Dendritic cell treated with granulocyte-macrophage colony-stimulating factor and Interleukin-4, amounts not matched to agents 40 ng/mL and 50 ng/mL, for 4 days (primary cell): ENCODE results near the gene HMCN2.
"Not testable (repeated sequence)": the region's sequence is repeated elsewhere in the genome, so short reads cannot be mapped to it uniquely, and the experiment has no call there.

ENCODE experiments used
- H3K27ac Mint-ChIP-seq: one replicate; pipeline ENCODE4 v1.8.0; 2022; ENCODE audit warnings: mild to moderate bottlenecking, mixed read lengths
- H3K27me3 Mint-ChIP-seq: one replicate; pipeline ENCODE4 v1.8.0; 2022; ENCODE audit warnings: mild to moderate bottlenecking, mixed read lengths
- H3K36me3 Mint-ChIP-seq: one replicate; pipeline ENCODE4 v1.8.0; 2022; ENCODE audit warnings: low read depth, mixed read lengths
- H3K4me1 Mint-ChIP-seq: one replicate; pipeline ENCODE4 v1.8.0; 2022; ENCODE audit warnings: low read depth, mixed read lengths
- H3K4me3 Mint-ChIP-seq: one replicate; pipeline ENCODE4 v1.8.0; 2022; ENCODE audit warnings: mild to moderate bottlenecking, moderate library complexity, mixed read lengths
- H3K9me3 Mint-ChIP-seq: one replicate; pipeline ENCODE4 v1.8.0; 2022; ENCODE audit warnings: mixed read lengths
- intact Hi-C: fragments of 100-400 bp; cut with micrococcal nuclease; formaldehyde crosslinking; loops from one replicate; pipeline ENCODE4 v1.15.0; 2022

Gene HMCN2

GRCh38 chr9:130266236-130267098 is 907 bp downstream of the HMCN2 start:
- Mint-ChIP-seq H3K4me1 (peaks cover 28% of the 10 kb centered on the region), H3K36me3 (no peaks in the 10 kb centered on the region), H3K27ac (no peak overlapping the region), H3K4me3 (no peak overlapping the region), H3K9me3 (no peaks in the 10 kb centered on the region), H3K27me3 (peaks cover 69% of the 10 kb centered on the region)
- intact Hi-C loops = no loop called here

- intact Hi-C loops = no loop called here
- H3K27me3 Mint-ChIP-seq = peaks cover 62% of the 10 kb centered on the region
- no peak overlapping the region for H3K4me3 Mint-ChIP-seq
- peaks cover 23% of the 10 kb centered on the region for H3K4me1 Mint-ChIP-seq
- H3K27ac Mint-ChIP-seq = peak overlapping the region; percentile 86
- H3K9me3 Mint-ChIP-seq = no peaks in the 10 kb centered on the region
- H3K36me3 Mint-ChIP-seq = no peaks in the 10 kb centered on the region
Measured at GRCh38 chr9:130267930-130268329, 2.4 kb downstream of the HMCN2 start.

GRCh38 chr9:130268521-130269211 is 3.1 kb downstream of the HMCN2 start:
- Mint-ChIP-seq H3K4me3 (peak overlapping the region; percentile 28), H3K27ac (peak overlapping the region; percentile 86), H3K36me3 (no peaks in the 10 kb centered on the region), H3K4me1 (peaks cover 23% of the 10 kb centered on the region), H3K9me3 (no peaks in the 10 kb centered on the region), H3K27me3 (peaks cover 60% of the 10 kb centered on the region)
- intact Hi-C loops = no loop called here

GRCh38 chr9:130271473-130271872 is 5.9 kb downstream of the HMCN2 start:
- H3K27ac Mint-ChIP-seq = no peak overlapping the region
- H3K4me1 Mint-ChIP-seq = peaks cover 23% of the 10 kb centered on the region
- H3K9me3 Mint-ChIP-seq = no peaks in the 10 kb centered on the region
- peaks cover 41% of the 10 kb centered on the region for H3K27me3 Mint-ChIP-seq
- no peaks in the 10 kb centered on the region for H3K36me3 Mint-ChIP-seq
- intact Hi-C loops = no loop called here
- H3K4me3 Mint-ChIP-seq = no peak overlapping the region

GRCh38 chr9:130275156-130275555 is 9.6 kb downstream of the HMCN2 start:
- Mint-ChIP-seq H3K4me3 (no peak overlapping the region), H3K27ac (no peak overlapping the region), H3K36me3 (no peaks in the 10 kb centered on the region), H3K27me3 (peaks cover 39% of the 10 kb centered on the region), H3K9me3 (no peaks in the 10 kb centered on the region), H3K4me1 (no peaks in the 10 kb centered on the region)
- intact Hi-C loops = no loop called here

GRCh38 chr9:130276121-130276520 is 10.6 kb downstream of the HMCN2 start:
- Mint-ChIP-seq H3K4me3 (no peak overlapping the region), H3K27me3 (peaks cover 35% of the 10 kb centered on the region), H3K36me3 (no peaks in the 10 kb centered on the region), H3K27ac (no peak overlapping the region), H3K9me3 (no peaks in the 10 kb centered on the region), H3K4me1 (no peaks in the 10 kb centered on the region)
- intact Hi-C loops = no loop called here

- no peak overlapping the region for H3K4me3 Mint-ChIP-seq
- no peaks in the 10 kb centered on the region for H3K9me3 Mint-ChIP-seq
- no peak overlapping the region for H3K27ac Mint-ChIP-seq
- H3K27me3 Mint-ChIP-seq = peaks cover 32% of the 10 kb centered on the region
- intact Hi-C loops = no loop called here
- no peaks in the 10 kb centered on the region for H3K36me3 Mint-ChIP-seq
- H3K4me1 Mint-ChIP-seq = no peaks in the 10 kb centered on the region
Measured at GRCh38 chr9:130276955-130277354, 11.4 kb downstream of the HMCN2 start.

- H3K4me3 Mint-ChIP-seq, H3K36me3 Mint-ChIP-seq, H3K27ac Mint-ChIP-seq, intact Hi-C loops, H3K4me1 Mint-ChIP-seq, H3K9me3 Mint-ChIP-seq: not testable (repeated sequence)
- peaks cover 34% of the 10 kb centered on the region for H3K27me3 Mint-ChIP-seq
Measured at GRCh38 chr9:130277525-130277924, 12.0 kb downstream of the HMCN2 start.

GRCh38 chr9:130283539-130284248 is 18.1 kb downstream of the HMCN2 start:
- Mint-ChIP-seq H3K36me3 (no peaks in the 10 kb centered on the region), H3K4me3 (no peak overlapping the region), H3K9me3 (no peaks in the 10 kb centered on the region), H3K4me1 (no peaks in the 10 kb centered on the region), H3K27ac (no peak overlapping the region), H3K27me3 (peaks cover 25% of the 10 kb centered on the region)
- intact Hi-C loops = no loop called here

- no peaks in the 10 kb centered on the region for H3K4me1 Mint-ChIP-seq
- peaks cover 23% of the 10 kb centered on the region for H3K27me3 Mint-ChIP-seq
- intact Hi-C loops = no loop called here
- H3K4me3 Mint-ChIP-seq = no peak overlapping the region
- no peak overlapping the region for H3K27ac Mint-ChIP-seq
- H3K36me3 Mint-ChIP-seq = no peaks in the 10 kb centered on the region
- no peaks in the 10 kb centered on the region for H3K9me3 Mint-ChIP-seq
Measured at GRCh38 chr9:130284249-130284625, 18.7 kb downstream of the HMCN2 start.

- Mint-ChIP-seq H3K9me3 (no peaks in the 10 kb centered on the region), H3K4me1 (no peaks in the 10 kb centered on the region), H3K36me3 (no peaks in the 10 kb centered on the region), H3K27ac (no peak overlapping the region), H3K27me3 (peaks cover 22% of the 10 kb centered on the region), H3K4me3 (no peak overlapping the region)
- intact Hi-C loops = no loop called here
Measured at GRCh38 chr9:130284690-130285089, 19.1 kb downstream of the HMCN2 start.

- H3K9me3 Mint-ChIP-seq = no peaks in the 10 kb centered on the region
- no peaks in the 10 kb centered on the region for H3K36me3 Mint-ChIP-seq
- H3K4me1 Mint-ChIP-seq = no peaks in the 10 kb centered on the region
- H3K27ac Mint-ChIP-seq = no peak overlapping the region
- H3K27me3 Mint-ChIP-seq = peaks cover 22% of the 10 kb centered on the region
- intact Hi-C loops = no loop called here
- H3K4me3 Mint-ChIP-seq = no peak overlapping the region
Measured at GRCh38 chr9:130285271-130285670, 19.7 kb downstream of the HMCN2 start.

- Mint-ChIP-seq H3K9me3 (no peaks in the 10 kb centered on the region), H3K27me3 (peaks cover 21% of the 10 kb centered on the region), H3K4me3 (no peak overlapping the region), H3K4me1 (no peaks in the 10 kb centered on the region), H3K27ac (no peak overlapping the region), H3K36me3 (no peaks in the 10 kb centered on the region)
- intact Hi-C loops = no loop called here
Measured at GRCh38 chr9:130286072-130286770, 20.7 kb downstream of the HMCN2 start.
